Measurements from ENCODE around the gene CAMSAP2.

Gene CAMSAP2

GRCh38 chr1:200901796-200902444 is 163.2 kb downstream of the CAMSAP2 start:
- DNase-seq = no peak

GRCh38 chr1:200903793-200904192 is 165.1 kb downstream of the CAMSAP2 start:
- DNase-seq = no peak

- no peak for DNase-seq
Measured at GRCh38 chr1:200904772-200905171, 166.1 kb downstream of the CAMSAP2 start.

- no peak for DNase-seq
Measured at GRCh38 chr1:200905411-200906052, 166.8 kb downstream of the CAMSAP2 start.

- no peak for DNase-seq
Measured at GRCh38 chr1:200906491-200906890, 167.8 kb downstream of the CAMSAP2 start.

- no peak for DNase-seq
Measured at GRCh38 chr1:200907611-200908097, 169.0 kb downstream of the CAMSAP2 start.

- DNase-seq = no peak
Measured at GRCh38 chr1:200908191-200908868, 169.6 kb downstream of the CAMSAP2 start.

- DNase-seq = no peak
Measured at GRCh38 chr1:200909071-200909470, 170.4 kb downstream of the CAMSAP2 start.

- DNase-seq = no peak
Measured at GRCh38 chr1:200909757-200910239, 171.1 kb downstream of the CAMSAP2 start.

Data from NCI-H526 treated with DMSO at 0.1 percent for 48 hours (cell line).